Measurements from ENCODE around the gene GRAMD4.

- TF ChIP-seq CTCF (IDR thresholded peaks at IDR 0.05; ENCODE audit: low read length) = no peak
- TF ChIP-seq EZH2 (optimal IDR thresholded peaks at IDR 0.05; ENCODE audit: low read depth, low read length) = no peak
Measured at GRCh38 chr22:46610356-46610755, 9.8 kb upstream of the GRAMD4 start.

Data from MM.1S (cell line).